ENCODE results near the gene PLD6. TPM values are rescaled to one million over a fixed set of nuclear protein-coding genes. Genes with fewer than 3 reads are reported as not detected.

Gene PLD6
- total and polyA plus RNA-seq, 2 donors (not counting 1 experiment from before 2014, with no cell fraction given), result 2.0 to 4.1 TPM

GRCh38 chr17:17221329-17221728 lies 15.2 kb upstream of the PLD6 start:
- H3K9ac ChIP-seq (ENCODE audit: low read length), result no peak overlapping the region
- H3K9me3 ChIP-seq (ENCODE audit: control extremely low read depth in 1 of 3, control insufficient read depth in 2 of 3, insufficient read depth in 1 of 3, low read length in 2 of 3), result no peaks in the 10 kb centered on the region
- POLR2A ChIA-PET, result no interaction called here
- 97% methylated on average over 18 of the region's 22 CpGs for WGBS (ENCODE audit: insufficient coverage)
- H3K4me2 ChIP-seq (replicated peaks; ENCODE audit: low read depth, low read length, poor library complexity, severe bottlenecking), result no peak overlapping the region
- peaks cover 3% of the 10 kb centered on the region for H3K79me2 ChIP-seq (ENCODE audit: control insufficient read depth, insufficient read depth, low read length)
- CTCF ChIA-PET, result no interaction called here
- intact Hi-C loops (cut with micrococcal nuclease), result no loop called here
- Mint-ChIP-seq H3K9me3 (ENCODE audit: insufficient read depth) (no peaks in the 10 kb centered on the region), H3K4me3 (no peak overlapping the region), H3K27ac (no peak overlapping the region), H3K4me1 (no peaks in the 10 kb centered on the region), H3K27me3 (no peaks in the 10 kb centered on the region)
- TF ChIP-seq, protein P1, sequence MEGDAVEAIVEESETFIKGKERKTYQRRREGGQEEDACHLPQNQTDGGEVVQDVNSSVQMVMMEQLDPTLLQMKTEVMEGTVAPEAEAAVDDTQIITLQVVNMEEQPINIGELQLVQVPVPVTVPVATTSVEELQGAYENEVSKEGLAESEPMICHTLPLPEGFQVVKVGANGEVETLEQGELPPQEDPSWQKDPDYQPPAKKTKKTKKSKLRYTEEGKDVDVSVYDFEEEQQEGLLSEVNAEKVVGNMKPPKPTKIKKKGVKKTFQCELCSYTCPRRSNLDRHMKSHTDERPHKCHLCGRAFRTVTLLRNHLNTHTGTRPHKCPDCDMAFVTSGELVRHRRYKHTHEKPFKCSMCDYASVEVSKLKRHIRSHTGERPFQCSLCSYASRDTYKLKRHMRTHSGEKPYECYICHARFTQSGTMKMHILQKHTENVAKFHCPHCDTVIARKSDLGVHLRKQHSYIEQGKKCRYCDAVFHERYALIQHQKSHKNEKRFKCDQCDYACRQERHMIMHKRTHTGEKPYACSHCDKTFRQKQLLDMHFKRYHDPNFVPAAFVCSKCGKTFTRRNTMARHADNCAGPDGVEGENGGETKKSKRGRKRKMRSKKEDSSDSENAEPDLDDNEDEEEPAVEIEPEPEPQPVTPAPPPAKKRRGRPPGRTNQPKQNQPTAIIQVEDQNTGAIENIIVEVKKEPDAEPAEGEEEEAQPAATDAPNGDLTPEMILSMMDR (IDR thresholded peaks at IDR 0.05), result no peak
- TF ChIP-seq EZH2 (IDR thresholded peaks at IDR 0.05; ENCODE audit: borderline replicate concordance, insufficient read depth, low read depth, low read length, poor library complexity, severe bottlenecking), result no peak
- no peaks in the 10 kb centered on the region for H3K27me3 ChIP-seq (replicated peaks in 1 of 4; ENCODE audit: control extremely low read depth in 1 of 4, control insufficient read depth in 3 of 4, insufficient read depth in 4 of 4, low read length in 3 of 4)
- ATAC-seq (ENCODE audit: low read depth) (no peak), DNase-seq (no peak)
- no peak overlapping the region for H3K27ac ChIP-seq (ENCODE audit: low read length in 2 of 2)
- peaks cover 1 to 83% of the 10 kb centered on the region in 2 experiments for H3K36me3 ChIP-seq (replicated peaks in 1 of 2; ENCODE audit: control extremely low read depth in 1 of 2, control insufficient read depth in 1 of 2, extremely low read depth in 1 of 2, insufficient read depth in 2 of 2, low read length in 1 of 2)
- H3K4me3 ChIP-seq (ENCODE audit: control extremely low read depth in 1 of 5, extremely low read depth in 1 of 5, insufficient read depth in 1 of 5, low read depth in 2 of 5, low read length in 4 of 5), result no peak overlapping the region
- H3K4me1 ChIP-seq (ENCODE audit: control insufficient read depth in 2 of 2, insufficient read depth in 2 of 2, low read length in 2 of 2), result no peaks in the 10 kb centered on the region
- H2AFZ ChIP-seq (ENCODE audit: insufficient read depth, low read depth, low read length, poor library complexity, severe bottlenecking), result no peak overlapping the region
- no peaks in the 10 kb centered on the region for H4K20me1 ChIP-seq (ENCODE audit: control insufficient read depth, insufficient read depth, low read length, poor library complexity, severe bottlenecking)

DNA sequence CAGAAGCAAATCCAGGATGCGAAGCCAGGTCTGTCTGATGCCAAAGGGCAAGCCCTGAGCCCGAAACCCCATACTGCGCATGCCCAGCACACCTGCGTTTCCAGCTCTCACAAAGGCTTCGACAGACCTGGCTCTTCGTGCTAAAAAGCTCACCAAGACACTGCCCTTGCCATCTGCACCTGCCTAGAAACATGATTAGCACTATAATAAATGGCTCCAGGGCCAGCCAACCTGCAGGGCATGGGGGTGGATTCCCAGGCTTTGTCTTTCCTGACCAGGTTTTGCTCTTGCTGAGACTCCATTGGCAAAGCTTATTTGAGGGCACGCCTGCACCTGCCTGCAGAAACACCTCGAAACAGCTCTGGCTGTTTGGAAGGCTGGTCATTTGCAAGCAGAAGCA lies 14.4 kb upstream of the PLD6 start:
- no peaks in the 10 kb centered on the region for H3K9me3 Mint-ChIP-seq (ENCODE audit: insufficient read depth)
- no peaks in the 10 kb centered on the region for H3K4me1 Mint-ChIP-seq
- ChIA-PET CTCF (no interaction called here), POLR2A (no interaction called here)
- H2AFZ ChIP-seq (ENCODE audit: insufficient read depth, low read depth, low read length, poor library complexity, severe bottlenecking), result no peak overlapping the region
- H3K27me3 ChIP-seq (replicated peaks in 1 of 4; ENCODE audit: control extremely low read depth in 1 of 4, control insufficient read depth in 3 of 4, insufficient read depth in 4 of 4, low read length in 3 of 4), result no peaks in the 10 kb centered on the region
- no peak overlapping the region for H3K9ac ChIP-seq (ENCODE audit: low read length)
- H3K36me3 ChIP-seq (replicated peaks in 1 of 2; ENCODE audit: control extremely low read depth in 1 of 2, control insufficient read depth in 1 of 2, extremely low read depth in 1 of 2, insufficient read depth in 2 of 2, low read length in 1 of 2), result peaks cover 1 to 82% of the 10 kb centered on the region in 2 experiments
- no peaks in the 10 kb centered on the region for H3K4me1 ChIP-seq (ENCODE audit: control insufficient read depth in 2 of 2, insufficient read depth in 2 of 2, low read length in 2 of 2)
- H3K9me3 ChIP-seq (ENCODE audit: control extremely low read depth in 1 of 3, control insufficient read depth in 2 of 3, insufficient read depth in 1 of 3, low read length in 2 of 3), result no peaks in the 10 kb centered on the region
- ATAC-seq (ENCODE audit: low read depth), result no peak
- no peaks in the 10 kb centered on the region for H3K27me3 Mint-ChIP-seq
- H4K20me1 ChIP-seq (ENCODE audit: control insufficient read depth, insufficient read depth, low read length, poor library complexity, severe bottlenecking), result no peaks in the 10 kb centered on the region
- no peak overlapping the region for H3K4me3 ChIP-seq (ENCODE audit: control extremely low read depth in 1 of 5, extremely low read depth in 1 of 5, insufficient read depth in 1 of 5, low read depth in 2 of 5, low read length in 4 of 5)
- H3K27ac ChIP-seq (ENCODE audit: low read length in 2 of 2), result no peak overlapping the region
- H3K4me2 ChIP-seq (replicated peaks; ENCODE audit: low read depth, low read length, poor library complexity, severe bottlenecking), result no peak overlapping the region
- TF ChIP-seq, protein P1 (IDR thresholded peaks at IDR 0.05), result no peak
- no peak for TF ChIP-seq EZH2 (IDR thresholded peaks at IDR 0.05; ENCODE audit: borderline replicate concordance, insufficient read depth, low read depth, low read length, poor library complexity, severe bottlenecking)
- peaks cover 3% of the 10 kb centered on the region for H3K79me2 ChIP-seq (ENCODE audit: control insufficient read depth, insufficient read depth, low read length)
- intact Hi-C loops (cut with micrococcal nuclease), result no loop called here
- no peak overlapping the region for H3K4me3 Mint-ChIP-seq
- no peak overlapping the region for H3K27ac Mint-ChIP-seq
- DNase-seq, result no peak
- 98% methylated on average over 8 of the region's 8 CpGs for WGBS (ENCODE audit: insufficient coverage)
